Endothelial cell of umbilical vein (primary cell): Measurements from ENCODE around the gene SART3. TPM values are rescaled to one million over a fixed set of nuclear protein-coding genes. Genes with fewer than 3 reads are reported as not detected.

Experiments
- BruUV-seq: library from RNA; stranded (reverse); fragments of 400-500 nt; replicated peaks from 2 replicates; lab custom pipeline; 2021; lab: Mats Ljungman, UMichigan
- CTCF ChIA-PET: fragments of 300-600, 350-600 bp; sonication (Branson Sonifier 250); formaldehyde crosslinking; loops from one replicate; lab custom pipeline; 2021; ENCODE audit warnings: antibody characterized with exemption, inconsistent platforms; lab: Charles Lee
- POLR2A ChIA-PET: fragments of 300-600, 350-600 bp; sonication (Branson Sonifier 250); formaldehyde crosslinking; loops from one replicate; lab custom pipeline; 2021; ENCODE audit warnings: antibody characterized with exemption, inconsistent platforms; lab: Charles Lee
- DNase-seq: peaks from one replicate; pipeline ENCODE4 v3.0.0-alpha.2; 2011; ENCODE audit warnings: low read depth, low spot score
- FAIRE-seq: peaks from 2 replicates; lab custom pipeline; 2011; peaks lifted over from hg19 to GRCh38; lab: Jason Lieb, UNC
- H2AFZ ChIP-seq: 2 replicates; pipeline ENCODE4 v1.6.0; 2012; ENCODE audit warnings: low read depth, low read length, control low read depth, inconsistent platforms
- H3K27ac ChIP-seq: 2 replicates; pipeline ENCODE4 v1.5.1; 2011; ENCODE audit warnings: low read depth, mild to moderate bottlenecking, control low read depth, low read length, moderate library complexity; ENCODE audit not compliant: insufficient read depth
- H3K27me3 ChIP-seq, 2 experiments: 2 replicates each; pipeline versions ENCODE4 v1.6.0 to v1.6.1; 2011; ENCODE audit warnings: low read length in 2 of 2, mixed read lengths in 1 of 2; ENCODE audit not compliant: control insufficient read depth in 2 of 2, insufficient read depth in 2 of 2
- H3K36me3 ChIP-seq, 2 experiments: 2 replicates in 1 of 2; 3 replicates in 1 of 2; pipeline ENCODE4 v1.5.1; 2011; ENCODE audit warnings: low read length in 2 of 2, mild to moderate bottlenecking in 1 of 2, moderate library complexity in 1 of 2; ENCODE audit not compliant: control insufficient read depth in 2 of 2, insufficient read depth in 2 of 2; ENCODE audit errors: extremely low read depth in 1 of 2
- H3K4me1 ChIP-seq: 3 replicates; pipeline ENCODE4 v1.5.1; 2011; ENCODE audit warnings: mild to moderate bottlenecking, low read length; ENCODE audit not compliant: control insufficient read depth, insufficient read depth; ENCODE audit errors: extremely low read depth
- H3K4me2 ChIP-seq: 2 replicates; pipeline ENCODE4 v1.6.1; 2011; ENCODE audit warnings: low read length, control low read depth, mixed read lengths; ENCODE audit not compliant: insufficient read depth
- H3K4me3 ChIP-seq, 3 experiments: fragments of 200-600 bp in 1 of 3; sonication (generic), shearing (Covaris generic) in 1 of 3; replicated peaks in 1 of 3; 2 replicates each; pipeline ENCODE4 v1.5.1; 2011 to 2016; ENCODE audit warnings: control low read depth in 3 of 3, low read length in 3 of 3, mild to moderate bottlenecking in 2 of 3, inconsistent platforms in 1 of 3, low read depth in 1 of 3, moderate library complexity in 1 of 3; ENCODE audit not compliant: insufficient read depth in 1 of 3
- H3K79me2 ChIP-seq: 2 replicates; pipeline ENCODE4 v1.6.0; 2012; ENCODE audit warnings: low read length, inconsistent platforms; ENCODE audit not compliant: control insufficient read depth, insufficient read depth
- H3K9ac ChIP-seq: replicated peaks from 2 replicates; pipeline ENCODE3; 2011; ENCODE audit warnings: low read length, control low read depth; ENCODE audit not compliant: insufficient read depth; ENCODE audit errors: extremely low read depth
- H3K9me1 ChIP-seq: replicated peaks from 3 replicates; pipeline ENCODE4 v1.6.0; 2011; ENCODE audit warnings: mild to moderate bottlenecking, low read length; ENCODE audit not compliant: control insufficient read depth, insufficient read depth; ENCODE audit errors: extremely low read depth
- H3K9me3 ChIP-seq: replicated peaks from 2 replicates; pipeline ENCODE4 v1.5.1; 2012; ENCODE audit warnings: low read length, inconsistent platforms; ENCODE audit not compliant: control insufficient read depth, insufficient read depth
- H4K20me1 ChIP-seq: replicated peaks from 2 replicates; pipeline ENCODE3; 2011; ENCODE audit warnings: mild to moderate bottlenecking, low read length; ENCODE audit not compliant: control insufficient read depth, insufficient read depth; ENCODE audit errors: extremely low read depth
- CTCF ChIP-seq, 2 donors: IDR thresholded peaks; 1 replicate in 1 of 2; 2 replicates in 1 of 2; pipeline ENCODE4 v1.5.1; 2011; ENCODE audit warnings: low read length in 2 of 2, mild to moderate bottlenecking in 2 of 2, moderate library complexity in 2 of 2, control low read depth in 1 of 2, inconsistent platforms in 1 of 2, low read depth in 1 of 2; ENCODE audit not compliant: insufficient read depth in 1 of 2; ENCODE audit errors: extremely low read depth in 1 of 2
- EZH2 ChIP-seq: IDR thresholded peaks from 2 replicates; pipeline ENCODE4 v1.6.1; 2012; ENCODE audit warnings: borderline replicate concordance, low read depth, mild to moderate bottlenecking, moderate library complexity, low read length, inconsistent platforms; ENCODE audit not compliant: severe bottlenecking
- FOS ChIP-seq: IDR thresholded peaks from 2 replicates; pipeline ENCODE4 v1.6.1; 2011; ENCODE audit warnings: mild to moderate bottlenecking, low read length, moderate library complexity, borderline replicate concordance; ENCODE audit not compliant: insufficient read depth
- GATA2 ChIP-seq: IDR thresholded peaks from 2 replicates; pipeline ENCODE4 v1.7.0; 2011; ENCODE audit warnings: low read depth, mild to moderate bottlenecking, moderate library complexity, mixed read lengths, low read length; ENCODE audit not compliant: insufficient read length, insufficient read depth
- JUN ChIP-seq: IDR thresholded peaks from 2 replicates; pipeline ENCODE4 v1.6.1; 2011; ENCODE audit warnings: borderline replicate concordance, low read depth; ENCODE audit not compliant: insufficient read length, insufficient read depth
- MAX ChIP-seq: IDR thresholded peaks from 2 replicates; pipeline ENCODE4 v1.6.1; 2011; ENCODE audit not compliant: insufficient read depth, insufficient read length
- MYC ChIP-seq: IDR thresholded peaks from one replicate; pipeline ENCODE4 v1.6.1; 2011; ENCODE audit warnings: mild to moderate bottlenecking, low read depth, low read length
- POLR2A ChIP-seq: IDR thresholded peaks from 2 replicates; pipeline ENCODE4 v1.6.1; 2012; ENCODE audit warnings: low read depth, mild to moderate bottlenecking, control low read depth, low read length
- POLR2AphosphoS5 ChIP-seq: IDR thresholded peaks from 2 replicates; pipeline ENCODE4 v1.6.1; 2012; ENCODE audit warnings: low read depth, mild to moderate bottlenecking, control low read depth, low read length, moderate library complexity; ENCODE audit not compliant: insufficient read depth
- dilution Hi-C: fragments of 300-500 bp; cut with MboI; formaldehyde crosslinking; loops from one replicate; pipeline ENCODE4 v1.15.0; 2019; ENCODE audit warnings: low sequenced_read_pairs; ENCODE audit not compliant: extremely low pct_ligation_motif_present
- intact Hi-C: fragments of 100-400 bp; cut with micrococcal nuclease; formaldehyde crosslinking; loops from one replicate; pipeline ENCODE4 v1.10.0; 2022
- polyA plus RNA-seq, 4 experiments: library from polyadenylated mRNA; depleted of rRNA in 3 of 4; stranded (reverse) in 3 of 4; unstranded in 1 of 4; fragments of >200 nt; gene quantifications; 2 replicates each; pipeline versions ENCODE4 v1.2.1 to v1.2.3, GENCODE V29; 2011 to 2012; ENCODE audit warnings: missing spikeins in 1 of 4
- total RNA-seq: library from RNA; stranded (reverse); gene quantifications from 2 replicates; pipeline ENCODE4 v1.2.3, GENCODE V29; 2021

SART3 gene
- total and polyA plus RNA-seq, 2 donors (not counting 3 experiments of a cell fraction or from before 2014, with no cell fraction given), result 13.9 to 50.7 TPM

- intact Hi-C loops, result no loop called here
- no peaks in the 10 kb centered on the region for H3K9me3 ChIP-seq
- H3K27me3 ChIP-seq, result no peaks in the 10 kb centered on the region
- H3K9me1 ChIP-seq, result no peaks in the 10 kb centered on the region
- dilution Hi-C loops, result no loop called here
- H3K4me1 ChIP-seq, result no peaks in the 10 kb centered on the region
- no peak overlapping the region for H3K27ac ChIP-seq
- ChIA-PET POLR2A (interaction anchor here (0.6 kb wide), 1 partner anchor 64 kb away, joined by 3 read pairs; no protein-coding TSS in a partner anchor), CTCF (no interaction called here)
- no peaks in the 10 kb centered on the region for H3K36me3 ChIP-seq
- DNase-seq (no peak), FAIRE-seq (no peak)
- H3K79me2 ChIP-seq, result no peaks in the 10 kb centered on the region
- no peak overlapping the region for H2AFZ ChIP-seq
- H4K20me1 ChIP-seq, result no peaks in the 10 kb centered on the region
- no peak overlapping the region for H3K4me2 ChIP-seq
- no TSS peak for BruUV-seq
- H3K4me3 ChIP-seq, result no peak overlapping the region
- H3K9ac ChIP-seq, result no peak overlapping the region
- TF ChIP-seq MAX, result no peak
- TF ChIP-seq GATA2, result no peak
- TF ChIP-seq JUN, result no peak
- no peak for TF ChIP-seq EZH2
- TF ChIP-seq MYC, result no peak
- TF ChIP-seq POLR2AphosphoS5, result no peak
- no peak for TF ChIP-seq FOS
- no peak for TF ChIP-seq CTCF (IDR thresholded peaks at IDR 0.05; ENCODE audit: extremely low read depth in 1 of 2, insufficient read depth in 1 of 2, low read depth in 1 of 2, low read length in 2 of 2)
- TF ChIP-seq POLR2A, result no peak
These were observed 37.7 kb upstream of the SART3 start for GRCh38 chr12:108598553-108599250.
